ENCODE results near the gene SREBF1.

Gene SREBF1

GRCh38 chr17:17842111-17842876 is 5.5 kb upstream of the SREBF1 start:
- 91% methylated on average over 8 of the region's 9 CpGs for WGBS (ENCODE audit: insufficient coverage)
- CTCF ChIA-PET = interaction anchor here (0.7 to 2.9 kb wide), 4 partner anchors 10 to 174 kb away, joined by 3 to 14 read pairs (median 4); no protein-coding TSS in a partner anchor
- Histone ChIP-seq H3K27ac (ENCODE audit: insufficient read depth in 1 of 2, low read depth in 1 of 2, low read length in 2 of 2, poor library complexity in 1 of 2, severe bottlenecking in 2 of 2) (no peak overlapping the region), H3K4me3 (ENCODE audit: control insufficient read depth in 1 of 7, extremely low read depth in 1 of 7, insufficient read depth in 4 of 7, low read depth in 2 of 7, low read length in 6 of 7) (no peak overlapping the region), H3K27me3 (replicated peaks in 2 of 5; ENCODE audit: control insufficient read depth in 4 of 5, insufficient read depth in 5 of 5, low read length in 4 of 5) (no peaks in the 10 kb centered on the region), H3K4me1 (ENCODE audit: control extremely low read depth in 1 of 4, control insufficient read depth in 4 of 4, insufficient read depth in 4 of 4, low read length in 3 of 4) (peaks cover 5 to 73% (median 44%) of the 10 kb centered on the region in 4 experiments), H3K9me3 (ENCODE audit: control extremely low read depth in 1 of 5, control insufficient read depth in 4 of 5, insufficient read depth in 2 of 5, low read depth in 1 of 5, low read length in 4 of 5) (no peaks in the 10 kb centered on the region), H3K36me3 (ENCODE audit: control insufficient read depth in 4 of 4, insufficient read depth in 4 of 4, low read length in 3 of 4) (no peaks in the 10 kb centered on the region)
- no peak for DNase-seq
- POLR2A ChIA-PET = no interaction called here

GRCh38 chr17:17841601-17842025 is 4.8 kb upstream of the SREBF1 start:
- no peaks in the 10 kb centered on the region for H3K9me3 ChIP-seq (ENCODE audit: control extremely low read depth in 1 of 5, control insufficient read depth in 4 of 5, insufficient read depth in 2 of 5, low read depth in 1 of 5, low read length in 4 of 5)
- POLR2A ChIA-PET = no interaction called here
- no peaks in the 10 kb centered on the region for H3K27me3 ChIP-seq (replicated peaks in 2 of 5; ENCODE audit: control insufficient read depth in 4 of 5, insufficient read depth in 5 of 5, low read length in 4 of 5)
- no peak overlapping the region for H3K4me3 ChIP-seq (ENCODE audit: control insufficient read depth in 1 of 7, extremely low read depth in 1 of 7, insufficient read depth in 4 of 7, low read depth in 2 of 7, low read length in 6 of 7)
- H3K36me3 ChIP-seq (ENCODE audit: control insufficient read depth in 4 of 4, insufficient read depth in 4 of 4, low read length in 3 of 4) = no peaks in the 10 kb centered on the region
- H3K4me1 ChIP-seq (ENCODE audit: control extremely low read depth in 1 of 4, control insufficient read depth in 4 of 4, insufficient read depth in 4 of 4, low read length in 3 of 4) = peaks cover 7 to 71% (median 43%) of the 10 kb centered on the region in 4 experiments
- no peak for DNase-seq
- CTCF ChIA-PET = interaction anchor here (0.7 to 2.9 kb wide), 6 partner anchors 8 to 173 kb away, joined by 3 to 14 read pairs (median 4); no protein-coding TSS in a partner anchor
- 100% methylated on average over 1 of the region's 1 CpG for WGBS (ENCODE audit: insufficient coverage)
- H3K27ac ChIP-seq (ENCODE audit: insufficient read depth in 1 of 2, low read depth in 1 of 2, low read length in 2 of 2, poor library complexity in 1 of 2, severe bottlenecking in 2 of 2) = peak overlapping the region in 1 of 2 experiments; percentile 80

GRCh38 chr17:17840751-17841591 is 4.2 kb upstream of the SREBF1 start:
- WGBS (ENCODE audit: insufficient coverage) = 73% methylated on average over 4 of the region's 7 CpGs

DNA sequence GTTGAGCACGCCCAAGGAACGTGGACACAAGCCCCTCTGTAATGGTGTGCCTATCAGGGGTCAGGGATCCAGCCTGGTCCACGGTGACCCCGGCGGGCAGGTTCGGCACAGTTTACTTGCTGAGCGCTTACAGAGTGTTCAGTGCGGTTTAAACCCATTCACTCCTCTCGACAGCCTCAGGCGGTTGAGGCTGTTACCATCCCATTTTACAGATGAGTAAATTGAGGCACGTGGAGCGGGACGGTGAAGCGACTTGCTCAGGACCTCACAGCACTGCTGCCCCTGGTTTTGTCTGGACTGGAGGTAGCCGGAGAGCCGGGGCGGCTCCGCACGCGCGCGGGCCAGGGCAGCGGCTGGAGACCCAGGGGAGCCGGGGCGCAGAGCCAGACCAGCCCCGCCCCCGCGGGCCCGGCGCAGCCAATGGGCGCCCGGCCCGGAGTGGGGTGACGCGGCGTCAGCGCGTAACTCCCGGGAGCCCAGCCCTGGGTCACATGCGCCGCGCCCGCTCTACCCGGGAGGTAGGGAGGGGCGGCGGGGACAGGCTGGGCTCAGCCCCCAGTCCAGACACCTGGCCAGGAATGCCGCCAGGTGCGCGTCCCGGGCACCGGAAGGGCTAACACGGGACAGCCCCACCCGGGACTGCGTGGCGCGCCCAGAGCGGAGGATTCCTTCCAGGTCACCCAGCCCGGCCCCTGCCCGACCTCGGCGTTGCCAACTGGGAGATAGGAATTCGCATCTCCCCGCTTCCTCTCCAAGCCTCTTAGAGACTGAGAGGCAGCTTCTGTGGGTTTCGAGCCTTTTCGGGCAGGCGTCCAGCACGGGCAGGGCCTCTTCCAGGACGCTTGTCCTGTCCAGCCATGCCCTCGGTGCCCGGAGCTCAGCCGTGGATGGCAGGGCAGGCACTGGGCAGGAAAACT is 3.3 kb upstream of the SREBF1 start:
- peaks cover 0 to 7% (median 0%) of the 10 kb centered on the region in 4 experiments for H3K36me3 ChIP-seq (ENCODE audit: control insufficient read depth in 4 of 4, insufficient read depth in 4 of 4, low read length in 3 of 4)
- no peaks in the 10 kb centered on the region for H3K9me3 ChIP-seq (ENCODE audit: control extremely low read depth in 1 of 5, control insufficient read depth in 4 of 5, insufficient read depth in 2 of 5, low read depth in 1 of 5, low read length in 4 of 5)
- POLR2A ChIA-PET = interaction anchor here (1.1 to 1.5 kb wide), 4 partner anchors 13 to 26 kb away, joined by 3 to 6 read pairs (median 4); no protein-coding TSS in a partner anchor
- peak overlapping the region; percentile 70 to 80 for H3K27ac ChIP-seq (ENCODE audit: insufficient read depth in 1 of 2, low read depth in 1 of 2, low read length in 2 of 2, poor library complexity in 1 of 2, severe bottlenecking in 2 of 2)
- CTCF ChIA-PET = interaction anchor here (0.9 to 2.9 kb wide), 4 partner anchors 10 to 27 kb away, joined by 3 to 14 read pairs (median 6); no protein-coding TSS in a partner anchor
- peak overlapping the region; percentile 13 to 79 (median 60) for H3K4me3 ChIP-seq (ENCODE audit: control insufficient read depth in 1 of 7, extremely low read depth in 1 of 7, insufficient read depth in 4 of 7, low read depth in 2 of 7, low read length in 6 of 7)
- H3K27me3 ChIP-seq (replicated peaks in 2 of 5; ENCODE audit: control insufficient read depth in 4 of 5, insufficient read depth in 5 of 5, low read length in 4 of 5) = no peaks in the 10 kb centered on the region
- WGBS (ENCODE audit: insufficient coverage) = 4% methylated on average over 58 of the region's 71 CpGs
- peak; percentile 61 to 80 (median 77) for DNase-seq
- H3K4me1 ChIP-seq (ENCODE audit: control extremely low read depth in 1 of 4, control insufficient read depth in 4 of 4, insufficient read depth in 4 of 4, low read length in 3 of 4) = peaks cover 8 to 77% (median 52%) of the 10 kb centered on the region in 4 experiments

More at GRCh38 chr17:17840751-17841591, 4.2 kb upstream of the SREBF1 start:
- CTCF ChIA-PET = interaction anchor here (0.9 to 2.9 kb wide), 6 partner anchors 9 to 28 kb away, joined by 3 to 14 read pairs (median 4); no protein-coding TSS in a partner anchor
- POLR2A ChIA-PET = interaction anchor here (0.6 to 1.5 kb wide), 5 partner anchors 14 to 562 kb away, joined by 3 to 6 read pairs (median 4); no protein-coding TSS in a partner anchor
- Histone ChIP-seq H3K27me3 (replicated peaks in 2 of 5; ENCODE audit: control insufficient read depth in 4 of 5, insufficient read depth in 5 of 5, low read length in 4 of 5) (no peaks in the 10 kb centered on the region), H3K9me3 (ENCODE audit: control extremely low read depth in 1 of 5, control insufficient read depth in 4 of 5, insufficient read depth in 2 of 5, low read depth in 1 of 5, low read length in 4 of 5) (no peaks in the 10 kb centered on the region), H3K27ac (ENCODE audit: insufficient read depth in 1 of 2, low read depth in 1 of 2, low read length in 2 of 2, poor library complexity in 1 of 2, severe bottlenecking in 2 of 2) (peak overlapping the region; percentile 70 to 80), H3K36me3 (ENCODE audit: control insufficient read depth in 4 of 4, insufficient read depth in 4 of 4, low read length in 3 of 4) (no peaks in the 10 kb centered on the region), H3K4me1 (ENCODE audit: control extremely low read depth in 1 of 4, control insufficient read depth in 4 of 4, insufficient read depth in 4 of 4, low read length in 3 of 4) (peaks cover 7 to 69% (median 45%) of the 10 kb centered on the region in 4 experiments), H3K4me3 (ENCODE audit: control insufficient read depth in 1 of 7, extremely low read depth in 1 of 7, insufficient read depth in 4 of 7, low read depth in 2 of 7, low read length in 6 of 7) (peak overlapping the region in 2 of 7 experiments; percentile 66 to 79)
- DNase-seq = peak in 2 of 3 donors; percentile 48 to 61

GRCh38 chr17:17837966-17838962 is 1.5 kb upstream of the SREBF1 start:
- Histone ChIP-seq H3K27ac (ENCODE audit: insufficient read depth in 1 of 2, low read depth in 1 of 2, low read length in 2 of 2, poor library complexity in 1 of 2, severe bottlenecking in 2 of 2) (peak overlapping the region in 1 of 2 experiments; percentile 58), H3K4me1 (ENCODE audit: control extremely low read depth in 1 of 4, control insufficient read depth in 4 of 4, insufficient read depth in 4 of 4, low read length in 3 of 4) (peaks cover 18 to 92% (median 68%) of the 10 kb centered on the region in 4 experiments), H3K36me3 (ENCODE audit: control insufficient read depth in 4 of 4, insufficient read depth in 4 of 4, low read length in 3 of 4) (peaks cover 0 to 10% (median 0%) of the 10 kb centered on the region in 4 experiments), H3K4me3 (ENCODE audit: control insufficient read depth in 1 of 7, extremely low read depth in 1 of 7, insufficient read depth in 4 of 7, low read depth in 2 of 7, low read length in 6 of 7) (peak overlapping the region in 3 of 7 experiments; percentile 35 to 91 (median 89)), H3K9me3 (ENCODE audit: control extremely low read depth in 1 of 5, control insufficient read depth in 4 of 5, insufficient read depth in 2 of 5, low read depth in 1 of 5, low read length in 4 of 5) (no peaks in the 10 kb centered on the region), H3K27me3 (replicated peaks in 2 of 5; ENCODE audit: control insufficient read depth in 4 of 5, insufficient read depth in 5 of 5, low read length in 4 of 5) (no peaks in the 10 kb centered on the region)
- DNase-seq = peak in 2 of 3 donors; percentile 64 to 69
- ChIA-PET POLR2A (interaction anchor here (0.7 to 3.3 kb wide), 8 partner anchors 10 to 134 kb away, joined by 3 to 17 read pairs (median 3); partner anchors contain the start of gene TOM1L2), CTCF (interaction anchor here (0.6 to 2.7 kb wide), 8 partner anchors 9 to 1423 kb away, joined by 3 to 8 read pairs (median 4); partner anchors contain the start of gene TRPV2)
- 27% methylated on average over 5 of the region's 11 CpGs for WGBS (ENCODE audit: insufficient coverage)

All from common myeloid progenitor, CD34-positive (primary cell).